GM23338 (cell line): ENCODE measurements around the gene ROBO1. TPM values are rescaled to one million over a fixed set of nuclear protein-coding genes. Genes with fewer than 3 reads are reported as not detected.

Experiments
- CREB1 ChIP-seq: fragments of 250-450 bp; sonication (Bioruptor Pico); IDR thresholded peaks from 2 replicates; pipeline ENCODE4 v1.5.0; 2020; ENCODE audit warnings: low read depth, mild to moderate bottlenecking, moderate library complexity
- EZH2phosphoT487 ChIP-seq: fragments of 200-600 bp; sonication (generic); IDR thresholded peaks from one replicate; pipeline ENCODE4 v1.8.1; 2018; ENCODE audit warnings: antibody characterized with exemption; ENCODE audit not compliant: unreplicated experiment
- JUNB ChIP-seq: IDR thresholded peaks from one replicate; pipeline ENCODE4 v1.6.1; 2016; ENCODE audit warnings: antibody characterized with exemption; ENCODE audit not compliant: unreplicated experiment
- NANOG ChIP-seq: IDR thresholded peaks from 2 replicates; pipeline ENCODE4 v1.6.1; 2016; ENCODE audit warnings: antibody characterized with exemption, borderline replicate concordance
- ZNF114 ChIP-seq: fragments of 250-450 bp; sonication (Bioruptor Pico); IDR thresholded peaks from 2 replicates; pipeline ENCODE4 v1.5.0; 2020; ENCODE audit warnings: mild to moderate bottlenecking, moderate library complexity
- polyA plus RNA-seq: library from polyadenylated mRNA; unstranded; fragments of >200 nt; fragmentation: Nextera tagmentation; extraction: Ambion mirVana; gene quantifications from 2 replicates; pipeline ENCODE4 v1.2.1, GENCODE V29; 2016
- total RNA-seq: library from RNA; depleted of rRNA; stranded (reverse); fragments of >200 nt; shearing (Covaris generic); gene quantifications from 2 replicates; pipeline ENCODE4 v1.2.3, GENCODE V29; 2014
- TF ChIP-seq, protein P1 (sequence below): fragments of 250-450 bp; sonication (Bioruptor Pico); IDR thresholded peaks from 2 replicates; pipeline ENCODE4 v1.5.0; 2020; ENCODE audit warnings: mild to moderate bottlenecking, moderate library complexity
- TF ChIP-seq, protein P2 (sequence below), 2 experiments: fragments of 200-600 bp in 1 of 2; sonication (generic) in 1 of 2; conservative IDR thresholded peaks; 2 replicates each; pipeline versions ENCODE4 v1.5.1 to v1.6.1; 2016 to 2017; ENCODE audit warnings: antibody characterized with exemption in 2 of 2, low read depth in 2 of 2, mild to moderate bottlenecking in 2 of 2, moderate library complexity in 1 of 2
- TF ChIP-seq, protein P3 (sequence below): IDR thresholded peaks from 2 replicates; pipeline ENCODE4 v1.6.1; 2016; ENCODE audit warnings: antibody characterized with exemption

ROBO1 gene
- total and polyA plus RNA-seq, 2 experiments from 2014 or later: 19.2 to 78.3 TPM

DNA sequence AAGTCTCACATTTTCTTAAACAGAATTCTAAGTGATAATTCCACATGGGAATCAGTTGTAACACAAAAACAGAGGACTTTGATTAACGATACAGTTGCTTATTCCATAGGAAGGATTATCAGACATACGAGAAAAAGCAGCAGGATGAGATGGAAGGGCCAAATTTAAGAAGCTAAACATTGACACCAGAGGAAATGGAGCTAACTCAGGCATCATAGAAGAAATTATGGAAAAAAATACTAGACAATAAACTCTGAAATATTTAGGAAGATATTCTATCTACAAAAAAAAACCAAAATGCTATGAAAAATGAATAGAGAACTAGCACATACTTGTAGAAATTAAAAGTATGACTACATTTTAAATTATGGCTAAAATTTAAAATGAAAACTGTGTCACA, 776.1 kb downstream of the ROBO1 start (continued):
- TF ChIP-seq, protein P1, sequence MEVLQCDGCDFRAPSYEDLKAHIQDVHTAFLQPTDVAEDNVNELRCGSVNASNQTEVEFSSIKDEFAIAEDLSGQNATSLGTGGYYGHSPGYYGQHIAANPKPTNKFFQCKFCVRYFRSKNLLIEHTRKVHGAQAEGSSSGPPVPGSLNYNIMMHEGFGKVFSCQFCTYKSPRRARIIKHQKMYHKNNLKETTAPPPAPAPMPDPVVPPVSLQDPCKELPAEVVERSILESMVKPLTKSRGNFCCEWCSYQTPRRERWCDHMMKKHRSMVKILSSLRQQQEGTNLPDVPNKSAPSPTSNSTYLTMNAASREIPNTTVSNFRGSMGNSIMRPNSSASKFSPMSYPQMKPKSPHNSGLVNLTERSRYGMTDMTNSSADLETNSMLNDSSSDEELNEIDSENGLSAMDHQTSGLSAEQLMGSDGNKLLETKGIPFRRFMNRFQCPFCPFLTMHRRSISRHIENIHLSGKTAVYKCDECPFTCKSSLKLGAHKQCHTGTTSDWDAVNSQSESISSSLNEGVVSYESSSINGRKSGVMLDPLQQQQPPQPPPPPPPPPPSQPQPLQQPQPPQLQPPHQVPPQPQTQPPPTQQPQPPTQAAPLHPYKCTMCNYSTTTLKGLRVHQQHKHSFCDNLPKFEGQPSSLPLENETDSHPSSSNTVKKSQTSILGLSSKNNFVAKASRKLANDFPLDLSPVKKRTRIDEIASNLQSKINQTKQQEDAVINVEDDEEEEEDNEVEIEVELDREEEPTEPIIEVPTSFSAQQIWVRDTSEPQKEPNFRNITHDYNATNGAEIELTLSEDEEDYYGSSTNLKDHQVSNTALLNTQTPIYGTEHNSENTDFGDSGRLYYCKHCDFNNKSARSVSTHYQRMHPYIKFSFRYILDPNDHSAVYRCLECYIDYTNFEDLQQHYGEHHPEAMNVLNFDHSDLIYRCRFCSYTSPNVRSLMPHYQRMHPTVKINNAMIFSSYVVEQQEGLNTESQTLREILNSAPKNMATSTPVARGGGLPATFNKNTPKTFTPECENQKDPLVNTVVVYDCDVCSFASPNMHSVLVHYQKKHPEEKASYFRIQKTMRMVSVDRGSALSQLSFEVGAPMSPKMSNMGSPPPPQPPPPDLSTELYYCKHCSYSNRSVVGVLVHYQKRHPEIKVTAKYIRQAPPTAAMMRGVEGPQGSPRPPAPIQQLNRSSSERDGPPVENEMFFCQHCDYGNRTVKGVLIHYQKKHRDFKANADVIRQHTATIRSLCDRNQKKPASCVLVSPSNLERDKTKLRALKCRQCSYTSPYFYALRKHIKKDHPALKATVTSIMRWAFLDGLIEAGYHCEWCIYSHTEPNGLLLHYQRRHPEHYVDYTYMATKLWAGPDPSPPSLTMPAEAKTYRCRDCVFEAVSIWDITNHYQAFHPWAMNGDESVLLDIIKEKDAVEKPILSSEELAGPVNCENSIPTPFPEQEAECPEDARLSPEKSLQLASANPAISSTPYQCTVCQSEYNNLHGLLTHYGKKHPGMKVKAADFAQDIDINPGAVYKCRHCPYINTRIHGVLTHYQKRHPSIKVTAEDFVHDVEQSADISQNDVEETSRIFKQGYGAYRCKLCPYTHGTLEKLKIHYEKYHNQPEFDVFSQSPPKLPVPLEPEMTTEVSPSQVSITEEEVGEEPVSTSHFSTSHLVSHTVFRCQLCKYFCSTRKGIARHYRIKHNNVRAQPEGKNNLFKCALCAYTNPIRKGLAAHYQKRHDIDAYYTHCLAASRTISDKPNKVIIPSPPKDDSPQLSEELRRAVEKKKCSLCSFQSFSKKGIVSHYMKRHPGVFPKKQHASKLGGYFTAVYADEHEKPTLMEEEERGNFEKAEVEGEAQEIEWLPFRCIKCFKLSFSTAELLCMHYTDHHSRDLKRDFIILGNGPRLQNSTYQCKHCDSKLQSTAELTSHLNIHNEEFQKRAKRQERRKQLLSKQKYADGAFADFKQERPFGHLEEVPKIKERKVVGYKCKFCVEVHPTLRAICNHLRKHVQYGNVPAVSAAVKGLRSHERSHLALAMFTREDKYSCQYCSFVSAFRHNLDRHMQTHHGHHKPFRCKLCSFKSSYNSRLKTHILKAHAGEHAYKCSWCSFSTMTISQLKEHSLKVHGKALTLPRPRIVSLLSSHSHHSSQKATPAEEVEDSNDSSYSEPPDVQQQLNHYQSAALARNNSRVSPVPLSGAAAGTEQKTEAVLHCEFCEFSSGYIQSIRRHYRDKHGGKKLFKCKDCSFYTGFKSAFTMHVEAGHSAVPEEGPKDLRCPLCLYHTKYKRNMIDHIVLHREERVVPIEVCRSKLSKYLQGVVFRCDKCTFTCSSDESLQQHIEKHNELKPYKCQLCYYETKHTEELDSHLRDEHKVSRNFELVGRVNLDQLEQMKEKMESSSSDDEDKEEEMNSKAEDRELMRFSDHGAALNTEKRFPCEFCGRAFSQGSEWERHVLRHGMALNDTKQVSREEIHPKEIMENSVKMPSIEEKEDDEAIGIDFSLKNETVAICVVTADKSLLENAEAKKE: no peak
- TF ChIP-seq, protein P2, sequence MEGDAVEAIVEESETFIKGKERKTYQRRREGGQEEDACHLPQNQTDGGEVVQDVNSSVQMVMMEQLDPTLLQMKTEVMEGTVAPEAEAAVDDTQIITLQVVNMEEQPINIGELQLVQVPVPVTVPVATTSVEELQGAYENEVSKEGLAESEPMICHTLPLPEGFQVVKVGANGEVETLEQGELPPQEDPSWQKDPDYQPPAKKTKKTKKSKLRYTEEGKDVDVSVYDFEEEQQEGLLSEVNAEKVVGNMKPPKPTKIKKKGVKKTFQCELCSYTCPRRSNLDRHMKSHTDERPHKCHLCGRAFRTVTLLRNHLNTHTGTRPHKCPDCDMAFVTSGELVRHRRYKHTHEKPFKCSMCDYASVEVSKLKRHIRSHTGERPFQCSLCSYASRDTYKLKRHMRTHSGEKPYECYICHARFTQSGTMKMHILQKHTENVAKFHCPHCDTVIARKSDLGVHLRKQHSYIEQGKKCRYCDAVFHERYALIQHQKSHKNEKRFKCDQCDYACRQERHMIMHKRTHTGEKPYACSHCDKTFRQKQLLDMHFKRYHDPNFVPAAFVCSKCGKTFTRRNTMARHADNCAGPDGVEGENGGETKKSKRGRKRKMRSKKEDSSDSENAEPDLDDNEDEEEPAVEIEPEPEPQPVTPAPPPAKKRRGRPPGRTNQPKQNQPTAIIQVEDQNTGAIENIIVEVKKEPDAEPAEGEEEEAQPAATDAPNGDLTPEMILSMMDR (conservative IDR thresholded peaks at IDR 0.05; ENCODE audit: low read depth in 2 of 2): no peak
- TF ChIP-seq JUNB (no peak), CREB1 (CRISPR knock-in tag) (no peak), ZNF114 (CRISPR knock-in tag) (no peak), NANOG (no peak), EZH2phosphoT487 (no peak)
- TF ChIP-seq, protein P3, sequence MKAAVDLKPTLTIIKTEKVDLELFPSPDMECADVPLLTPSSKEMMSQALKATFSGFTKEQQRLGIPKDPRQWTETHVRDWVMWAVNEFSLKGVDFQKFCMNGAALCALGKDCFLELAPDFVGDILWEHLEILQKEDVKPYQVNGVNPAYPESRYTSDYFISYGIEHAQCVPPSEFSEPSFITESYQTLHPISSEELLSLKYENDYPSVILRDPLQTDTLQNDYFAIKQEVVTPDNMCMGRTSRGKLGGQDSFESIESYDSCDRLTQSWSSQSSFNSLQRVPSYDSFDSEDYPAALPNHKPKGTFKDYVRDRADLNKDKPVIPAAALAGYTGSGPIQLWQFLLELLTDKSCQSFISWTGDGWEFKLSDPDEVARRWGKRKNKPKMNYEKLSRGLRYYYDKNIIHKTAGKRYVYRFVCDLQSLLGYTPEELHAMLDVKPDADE: no peak
